NCI-H1694 (cell line): Measurements from ENCODE around the gene JAK1.
"Not testable (repeated sequence)": the region's sequence is repeated elsewhere in the genome, so short reads cannot be mapped to it uniquely, and the experiment has no call there.

Source experiments
- DNase-seq: peaks from one replicate; lab custom pipeline; 2025; lab: John Stamatoyannopoulos, UW

The JAK1 gene

DNA sequence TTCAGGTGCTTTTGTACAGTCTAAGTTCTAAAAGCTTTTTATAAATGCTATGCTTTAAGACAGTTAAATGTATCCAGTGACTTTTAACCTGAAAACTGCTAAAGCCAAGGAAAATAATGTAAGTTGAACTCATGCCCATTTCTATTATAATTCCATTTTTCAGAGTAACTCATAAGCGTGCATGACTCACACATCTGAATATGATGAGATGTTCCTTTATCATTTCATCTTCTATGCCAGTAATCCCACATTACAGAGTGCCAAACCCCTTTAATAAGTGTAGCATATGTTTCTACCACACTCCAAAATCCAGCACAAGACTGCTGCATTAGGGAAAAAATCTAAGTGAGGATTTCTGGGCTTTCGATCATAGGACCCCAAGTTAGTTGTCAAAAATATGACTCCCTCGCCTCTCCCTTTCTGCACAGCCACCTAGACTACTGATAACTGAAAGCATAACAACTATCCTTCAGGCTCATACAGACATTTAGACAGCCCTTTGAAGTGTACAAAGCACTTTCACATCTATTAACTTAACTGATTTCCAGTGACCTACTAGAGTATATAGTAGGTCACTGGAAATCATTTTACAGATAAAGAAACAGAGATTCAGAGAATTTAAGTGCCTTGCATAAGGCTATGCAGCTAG, 45.3 kb downstream of the JAK1 start:
- DNase-seq = no peak

DNA sequence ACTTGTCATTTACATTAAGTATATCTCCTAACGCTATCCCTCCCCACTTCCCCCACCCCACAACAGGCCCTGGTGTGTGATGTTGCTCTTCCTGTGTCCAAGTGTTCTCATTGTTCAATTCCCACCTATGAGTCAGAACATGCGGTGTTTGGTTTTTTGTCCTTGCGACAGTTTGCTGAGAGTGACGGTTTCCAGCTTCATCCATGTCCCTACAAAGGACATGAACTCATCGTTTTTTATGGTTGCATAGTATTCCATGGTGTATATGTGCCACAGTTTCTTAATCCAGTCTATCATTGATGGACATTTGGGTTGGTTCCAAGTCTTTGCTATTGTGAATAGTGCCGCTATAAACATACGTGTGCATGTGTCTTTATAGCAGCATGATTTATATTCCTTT, 47.2 kb downstream of the JAK1 start:
- DNase-seq = not testable (repeated sequence)

DNA sequence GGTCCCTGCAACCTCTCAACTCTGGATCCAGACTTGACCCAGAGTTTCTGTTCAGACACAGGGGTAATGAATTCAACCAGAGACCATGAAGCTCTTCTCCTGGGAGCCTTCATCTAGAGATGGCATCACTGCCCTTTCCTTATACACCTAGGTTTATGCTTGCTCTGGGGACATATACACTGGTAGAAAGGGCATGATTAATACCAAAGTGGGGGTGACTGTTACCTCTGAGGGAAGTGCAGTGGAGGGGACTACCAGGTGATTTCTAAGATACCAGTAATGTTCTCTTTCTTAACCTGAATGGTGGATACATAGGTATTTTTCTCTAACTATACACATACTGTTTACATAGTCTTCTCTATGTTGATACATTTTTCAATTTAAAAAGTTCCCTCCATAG, 48.4 kb downstream of the JAK1 start:
- DNase-seq = no peak

DNA sequence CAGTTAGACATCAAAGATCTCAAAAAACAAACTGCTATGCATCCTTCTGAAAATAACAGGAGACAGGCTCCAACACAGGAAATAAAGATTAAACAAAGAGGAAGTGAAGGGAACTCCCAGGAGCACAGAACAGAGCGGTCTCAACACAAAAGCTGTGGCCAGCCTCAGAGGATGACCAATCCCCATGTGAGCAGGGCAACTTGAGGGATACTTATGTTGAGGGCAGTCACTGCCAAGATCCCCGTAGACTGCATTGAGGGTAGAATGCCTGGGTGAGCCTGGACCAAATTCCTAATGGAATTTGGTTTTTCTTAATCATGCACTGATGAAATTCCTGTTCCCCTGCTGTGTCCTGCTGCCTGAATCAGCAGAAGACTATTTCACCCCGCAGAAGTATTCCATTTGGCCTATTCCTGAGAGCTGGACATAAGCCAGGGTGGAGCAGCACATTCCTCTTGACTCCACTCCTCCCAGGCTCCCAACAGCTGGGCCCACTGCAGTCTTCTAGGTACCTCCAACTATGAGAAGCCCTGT, 49.0 kb downstream of the JAK1 start:
- DNase-seq = no peak

DNA sequence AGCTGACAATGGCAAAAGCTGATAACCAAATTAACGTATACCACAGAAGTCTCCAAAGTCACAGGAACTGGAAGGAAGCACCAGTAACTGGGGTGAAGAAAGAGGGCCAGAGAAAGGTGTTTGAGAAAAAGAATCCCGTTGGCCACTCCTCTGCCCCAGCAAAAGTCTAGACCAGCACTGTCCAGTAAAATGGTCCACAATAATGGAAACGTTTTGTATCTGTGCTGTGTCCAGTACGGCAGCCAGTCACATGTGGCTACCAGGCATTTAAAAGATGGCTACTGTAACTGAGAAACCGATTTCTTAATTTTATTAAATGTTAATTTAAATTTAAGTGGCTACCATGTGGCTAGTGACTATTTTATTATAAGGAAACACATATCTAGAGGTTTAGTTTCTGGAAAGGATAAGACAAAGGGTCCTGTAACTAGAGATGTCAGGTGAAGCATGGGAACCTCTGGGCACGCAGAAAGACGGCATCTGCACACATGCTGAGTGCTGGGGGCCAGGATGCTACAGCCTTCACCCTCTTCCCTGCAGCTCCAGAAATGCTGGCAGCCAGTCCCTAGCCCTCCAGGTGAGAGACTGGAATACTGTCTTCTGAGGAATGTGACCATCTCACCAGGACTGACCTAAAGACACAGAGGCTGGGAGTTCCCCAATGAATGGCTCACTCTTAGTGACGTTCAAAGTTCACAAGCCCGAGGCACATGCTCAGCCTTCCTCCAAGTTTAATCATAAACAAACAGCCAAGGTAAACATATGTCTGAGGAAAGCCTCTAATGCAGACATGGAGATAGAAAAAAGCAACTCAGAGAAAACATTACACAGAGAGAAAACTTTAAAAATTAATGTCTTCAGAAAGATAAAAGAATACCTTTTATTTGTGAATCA, 50.7 kb downstream of the JAK1 start:
- DNase-seq = no peak

DNA sequence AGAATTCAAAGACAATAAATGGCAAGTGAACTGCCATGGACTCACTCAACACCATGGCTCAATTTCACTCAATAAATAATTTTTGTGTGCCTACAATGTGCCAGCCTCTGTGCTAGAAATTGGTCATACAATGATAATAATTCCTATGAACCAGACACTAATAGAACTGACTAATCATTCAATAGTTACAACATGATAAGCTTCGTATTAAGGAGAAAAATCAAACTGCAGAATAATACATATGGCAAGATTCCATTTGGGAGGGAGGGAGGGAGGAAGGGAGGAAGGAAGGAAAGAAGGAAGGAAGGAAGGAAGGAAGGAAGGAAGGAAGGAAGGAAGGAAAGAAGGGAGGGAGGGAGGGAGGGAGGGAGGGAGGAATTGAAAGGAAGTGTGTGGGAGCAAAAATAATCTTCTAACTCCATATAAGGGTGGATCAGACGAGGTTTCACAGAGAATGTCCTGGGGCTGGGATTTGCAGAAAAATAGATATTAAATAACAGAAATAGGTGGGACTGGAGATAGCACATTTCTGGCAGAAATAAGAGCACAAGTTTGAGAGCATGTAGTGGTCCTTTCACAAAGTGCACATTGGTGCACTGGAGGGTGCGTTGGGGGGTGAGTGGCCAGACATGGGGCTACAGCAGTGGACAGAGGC, 52.9 kb downstream of the JAK1 start:
- no peak for DNase-seq

DNA sequence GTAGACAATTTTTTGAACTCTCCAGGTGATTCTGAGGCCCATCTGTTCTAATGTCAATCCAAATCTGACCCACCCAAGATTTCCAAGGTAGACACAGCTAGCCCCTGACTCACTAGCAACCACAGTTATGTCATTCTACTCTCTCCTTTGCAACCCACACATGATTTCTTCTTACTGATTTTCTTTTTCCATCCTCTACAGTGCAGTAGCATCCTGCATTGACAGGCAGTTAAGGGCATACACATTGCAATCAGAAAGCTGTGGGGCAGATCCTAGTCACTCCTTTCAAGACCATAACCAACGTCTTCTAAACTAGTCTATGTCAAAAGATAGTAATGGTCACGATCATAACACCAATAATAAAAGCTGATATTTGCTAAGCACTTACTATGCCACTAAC, 54.2 kb downstream of the JAK1 start:
- no peak for DNase-seq

DNA sequence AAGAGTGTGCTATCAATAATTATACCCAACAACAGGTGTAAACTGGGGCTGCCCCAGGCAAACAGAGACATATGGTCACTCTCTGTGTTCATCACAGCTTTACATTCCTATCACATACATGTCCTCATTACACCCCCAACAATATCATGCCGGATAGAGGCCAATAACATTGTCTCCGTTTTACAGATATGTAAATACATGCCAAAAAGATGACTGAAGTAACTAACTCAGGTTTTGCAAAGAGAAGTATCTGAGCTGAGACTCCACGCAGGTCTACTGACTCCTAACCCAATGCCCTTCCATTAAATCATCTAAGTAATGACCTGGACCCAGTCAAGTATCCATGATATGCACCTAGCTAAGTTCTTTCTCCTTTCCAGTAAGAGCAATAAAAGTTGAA, 55.0 kb downstream of the JAK1 start:
- DNase-seq = no peak

DNA sequence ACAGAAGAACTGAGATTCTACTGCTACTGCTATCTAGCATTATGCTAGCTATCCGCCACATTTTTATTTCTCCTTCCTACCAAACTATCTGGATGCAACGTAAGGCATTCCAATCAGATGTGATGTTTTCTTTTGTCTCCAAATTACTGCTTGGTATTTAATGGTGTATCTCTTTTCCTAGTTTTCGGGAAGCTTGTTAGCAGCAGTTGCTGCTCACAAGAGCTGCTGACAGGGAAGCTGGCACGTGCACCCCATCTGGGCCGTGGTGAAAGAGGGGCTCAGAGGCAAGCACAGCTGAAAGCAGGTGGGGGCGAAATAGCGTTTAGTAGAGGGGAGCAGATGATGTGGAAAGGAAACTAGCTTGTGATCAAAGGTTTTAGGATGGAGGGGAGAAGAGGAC, 57.3 kb downstream of the JAK1 start:
- no peak for DNase-seq

DNA sequence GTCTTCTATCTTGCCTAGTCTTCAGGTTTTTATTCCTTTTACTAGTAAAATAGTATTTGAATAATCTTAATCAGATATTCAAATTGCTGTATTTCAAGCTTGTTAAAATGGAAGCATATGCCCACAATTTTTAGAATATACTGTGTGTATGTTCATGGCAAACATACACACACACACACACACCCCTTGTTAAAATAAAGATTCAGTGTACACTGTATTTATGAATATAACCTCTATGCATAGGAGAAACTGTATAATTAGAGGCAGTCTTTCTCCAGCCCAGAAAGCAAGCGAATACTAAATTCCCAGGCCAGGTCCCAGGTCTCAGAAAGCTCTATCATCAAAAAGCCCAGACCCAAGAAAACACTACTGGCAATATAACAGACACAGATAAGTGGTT, 57.8 kb downstream of the JAK1 start:
- no peak for DNase-seq

DNA sequence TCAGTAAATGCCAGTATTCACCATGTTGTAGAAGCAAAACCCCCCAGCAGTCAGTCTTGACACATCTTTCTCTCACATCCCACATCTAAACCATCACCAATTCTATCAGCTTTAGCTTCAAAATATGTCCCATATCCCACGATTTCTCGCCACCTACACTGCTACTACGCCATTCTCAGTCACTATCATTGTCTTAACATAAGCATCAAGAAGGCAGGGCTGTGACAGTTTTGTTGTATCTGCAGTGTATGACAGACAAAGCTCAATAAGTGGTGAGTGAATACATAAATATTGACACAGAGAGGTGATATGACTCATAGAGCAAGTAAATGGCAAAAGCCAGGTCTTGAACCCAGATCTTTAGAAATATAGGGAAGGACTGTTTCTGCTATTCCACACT, 59.9 kb downstream of the JAK1 start:
- no peak for DNase-seq

DNA sequence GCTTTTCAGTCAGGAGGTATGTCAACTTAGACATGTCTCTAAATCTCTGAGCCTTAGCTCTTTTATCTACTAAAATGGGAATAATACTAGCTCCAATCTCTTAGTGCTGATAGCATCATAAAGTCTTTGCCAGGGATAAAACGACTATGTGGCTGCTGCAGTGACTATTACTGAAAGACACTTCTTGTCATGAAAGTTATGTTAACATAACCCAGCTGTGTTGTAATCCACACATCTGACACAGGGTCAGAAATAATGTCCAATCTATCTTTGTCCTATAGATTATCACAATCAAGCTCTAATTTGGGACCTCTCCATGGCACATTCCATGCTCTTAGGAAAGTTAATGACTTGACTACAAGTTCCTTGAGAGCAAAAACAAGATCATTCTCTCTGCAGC, 62.8 kb downstream of the JAK1 start:
- no peak for DNase-seq

DNA sequence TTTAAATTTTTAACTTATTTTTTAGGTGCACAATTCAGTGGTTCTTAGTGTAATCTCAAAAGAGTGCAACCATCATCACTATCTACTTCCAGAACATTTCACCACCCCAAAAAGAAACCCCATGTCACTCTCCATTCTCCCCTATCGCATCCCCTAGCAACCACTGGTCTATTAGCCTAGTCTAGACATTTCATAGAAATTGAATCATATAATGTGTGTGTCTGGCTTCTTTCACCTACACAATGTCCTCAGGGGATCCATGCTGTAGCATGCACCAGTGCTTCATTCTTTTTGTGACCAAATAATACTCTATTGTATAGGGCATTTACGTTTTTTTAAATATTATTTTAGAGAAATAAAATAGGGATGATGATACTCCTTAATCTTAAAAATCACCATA, 64.7 kb downstream of the JAK1 start:
- DNase-seq = no peak

DNA sequence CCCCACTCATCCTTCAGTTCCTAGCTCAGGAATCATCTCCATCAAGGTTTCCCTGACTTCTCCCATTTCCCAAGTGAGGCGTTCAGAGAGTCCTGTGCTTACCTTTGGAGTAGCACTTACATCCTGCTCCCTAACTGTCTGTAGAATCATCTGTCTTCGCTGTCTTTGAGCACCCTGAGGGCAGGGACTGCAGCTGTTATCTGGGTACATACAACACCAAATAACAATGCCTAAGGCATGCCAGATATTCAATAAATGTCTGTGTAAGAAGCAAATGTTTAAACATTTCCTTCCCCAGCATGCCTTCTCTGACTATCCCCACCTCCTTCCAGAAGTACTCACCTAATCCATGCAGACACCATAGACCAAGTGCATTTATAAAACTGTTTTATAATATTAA, 65.4 kb downstream of the JAK1 start:
- no peak for DNase-seq

DNA sequence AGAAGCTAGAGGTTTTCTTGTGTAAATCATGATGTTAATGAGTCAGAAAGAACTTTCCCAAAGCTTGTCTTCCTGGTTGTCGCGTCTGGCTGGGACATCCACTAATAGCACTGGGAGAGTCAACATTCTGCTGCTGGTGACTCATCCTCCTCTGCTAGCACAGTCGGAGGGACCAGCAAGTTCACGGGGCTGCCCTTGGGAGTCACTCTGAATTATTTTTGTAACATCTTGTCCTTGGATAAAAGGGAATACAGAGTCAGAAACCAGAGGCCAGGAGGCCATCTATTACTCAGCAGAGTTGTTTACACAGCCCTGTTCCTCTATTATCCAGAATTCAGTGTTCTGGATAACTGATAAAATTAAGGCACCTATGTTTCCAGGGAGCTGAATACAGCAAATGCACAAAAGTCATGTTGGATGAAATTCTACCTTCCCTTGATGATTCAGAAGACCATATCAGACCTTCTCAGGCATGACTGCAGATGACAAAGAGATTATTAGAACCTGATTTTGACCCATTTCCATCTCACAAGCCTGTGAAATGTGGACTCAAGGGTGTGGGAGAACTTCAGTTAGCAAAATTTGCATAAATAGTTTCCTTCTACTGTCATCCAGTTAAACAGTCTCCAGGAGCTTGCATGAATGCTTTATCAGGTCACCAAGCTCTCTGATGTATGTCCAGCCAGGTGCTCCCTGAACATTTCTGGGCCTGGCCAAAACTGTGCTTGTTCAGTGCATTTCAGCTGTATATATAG, 68.1 kb downstream of the JAK1 start:
- DNase-seq = peak; percentile 57

DNA sequence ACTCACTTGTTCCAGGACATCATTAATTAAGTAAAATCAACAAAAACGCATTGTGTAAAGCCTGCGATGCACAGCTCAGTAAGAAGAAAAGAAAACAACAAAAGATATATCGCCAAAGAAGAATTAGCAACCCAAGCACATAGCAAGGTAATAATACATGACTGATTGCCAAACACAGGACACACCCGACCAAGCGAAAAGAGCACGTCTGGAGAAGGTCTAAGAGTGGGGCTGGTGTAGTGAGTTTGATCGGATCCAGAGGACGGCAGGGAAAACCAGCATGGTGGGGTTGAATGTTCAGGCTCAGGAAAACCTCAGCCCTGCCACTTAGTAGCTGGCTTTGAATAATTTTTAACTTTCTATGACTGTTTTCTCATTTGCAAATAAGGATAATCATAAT, 69.8 kb downstream of the JAK1 start:
- no peak for DNase-seq

DNA sequence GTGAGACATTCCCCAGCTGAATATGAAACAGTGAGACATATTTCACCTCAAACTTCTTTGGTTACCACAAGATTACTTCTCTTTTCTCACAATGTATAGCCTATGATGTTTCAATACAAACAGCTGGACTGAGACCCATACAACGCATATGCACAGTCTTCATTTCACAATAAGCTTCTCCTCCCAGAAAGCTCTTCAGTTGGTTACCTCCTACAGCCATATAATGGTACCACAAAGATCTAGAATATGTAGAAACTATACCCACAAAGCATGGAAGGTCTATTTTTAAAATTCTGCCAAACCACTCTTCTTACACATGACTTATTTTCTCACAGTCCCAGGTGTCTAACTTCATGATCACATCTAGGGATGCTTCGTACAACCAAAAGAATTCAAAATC, 70.8 kb downstream of the JAK1 start:
- DNase-seq = no peak

DNA sequence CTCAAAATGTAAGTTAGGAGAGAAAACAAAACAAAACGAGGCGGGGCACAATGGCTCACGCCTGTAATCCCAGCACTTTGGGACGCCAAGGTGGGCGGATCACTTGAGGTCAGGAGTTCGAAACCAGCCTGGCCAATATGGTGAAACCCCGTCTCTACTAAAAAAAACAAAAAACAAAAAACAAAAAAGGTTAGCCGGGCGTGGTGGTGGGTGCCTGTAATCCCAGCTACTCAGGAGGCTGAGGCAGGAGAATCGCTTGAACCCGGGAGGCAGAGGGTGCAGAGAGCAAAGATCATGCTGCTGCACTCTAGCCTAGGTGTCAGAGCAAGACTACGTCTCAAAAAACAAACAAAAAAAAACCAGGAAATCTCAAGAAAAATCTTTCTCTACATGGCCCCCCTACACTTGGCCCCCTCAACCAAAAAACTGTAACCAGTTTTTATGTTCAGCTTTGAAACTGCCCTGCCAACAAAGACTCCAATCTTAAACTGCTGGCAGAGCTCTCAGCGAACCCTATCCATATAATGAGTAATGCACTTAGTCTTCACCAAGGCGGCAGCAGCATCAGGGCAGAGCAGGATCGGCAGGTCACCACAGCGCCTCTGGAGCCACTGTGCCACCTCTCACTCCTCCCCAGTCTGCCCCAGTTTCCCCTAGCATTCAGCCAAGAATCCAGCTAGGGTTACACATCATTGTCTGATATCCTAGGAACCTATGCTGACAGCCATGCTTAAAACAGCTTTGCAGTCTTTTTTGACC, 71.7 kb downstream of the JAK1 start:
- no peak for DNase-seq

DNA sequence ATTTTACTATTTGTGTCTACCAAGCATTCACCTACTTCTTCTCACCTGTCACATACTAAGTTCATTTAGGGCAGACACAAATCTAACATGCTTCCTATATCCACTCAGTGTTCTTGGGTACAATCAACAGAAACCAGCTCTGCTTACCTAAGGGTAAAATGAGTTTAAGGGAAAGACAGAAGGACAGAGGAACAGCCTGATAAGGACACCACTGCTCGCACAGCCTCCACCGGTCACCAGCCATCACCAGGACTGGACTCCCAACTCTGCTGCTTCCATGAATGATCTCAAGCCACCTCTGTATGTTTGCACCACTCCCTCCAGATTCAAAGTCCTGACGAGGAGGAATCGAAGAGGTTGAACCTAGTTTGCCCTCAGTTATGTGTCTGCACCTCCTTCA, 72.4 kb downstream of the JAK1 start:
- DNase-seq = no peak

DNA sequence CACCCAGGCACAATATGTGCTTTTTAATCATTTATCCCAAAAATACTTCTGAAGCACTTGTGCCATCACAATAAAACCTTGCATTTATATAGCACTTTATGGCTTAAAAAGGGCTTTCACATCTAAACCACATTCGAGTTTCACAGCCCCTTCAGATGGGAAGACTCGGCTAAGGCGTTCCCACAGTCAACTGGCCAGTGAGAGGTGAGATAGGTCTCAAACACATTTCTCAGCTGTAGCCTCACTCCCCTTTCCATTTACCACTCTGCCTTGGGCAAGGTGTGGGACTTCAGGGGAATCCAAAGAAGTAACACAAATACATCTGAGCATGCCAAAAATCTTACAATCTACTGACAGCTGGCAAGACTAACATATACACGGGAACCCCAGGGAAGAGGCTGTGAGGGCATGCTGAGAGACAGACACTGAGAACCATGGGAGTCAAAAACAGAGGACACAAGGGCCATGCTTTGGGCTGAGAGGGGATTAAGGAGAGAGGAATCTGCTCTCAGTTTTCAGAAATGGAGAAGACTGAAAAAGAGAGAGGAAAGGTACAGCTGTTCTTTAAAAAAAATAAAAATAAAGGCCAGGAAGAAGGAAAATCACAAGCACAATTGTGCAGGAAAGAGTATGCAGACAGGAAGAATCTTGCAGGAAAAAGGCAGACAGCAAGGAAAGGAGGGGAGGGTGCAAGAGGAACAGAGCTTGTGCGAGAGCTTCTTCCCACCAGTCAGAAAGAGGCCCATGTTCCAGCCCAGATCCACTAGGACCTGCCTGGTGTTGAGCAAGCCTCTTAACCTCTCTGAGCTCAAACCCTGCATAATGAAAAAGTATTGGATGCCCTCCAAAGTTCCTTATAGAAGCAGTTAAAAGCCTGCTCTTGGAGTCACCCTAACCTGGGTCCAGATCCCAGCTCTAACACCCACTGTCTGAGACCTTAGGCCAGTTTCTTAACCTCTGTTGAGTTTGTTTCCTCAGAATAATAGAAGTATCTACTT, 73.5 kb downstream of the JAK1 start:
- DNase-seq = no peak
